ENCODE data around the gene TMOD1.

DNA sequence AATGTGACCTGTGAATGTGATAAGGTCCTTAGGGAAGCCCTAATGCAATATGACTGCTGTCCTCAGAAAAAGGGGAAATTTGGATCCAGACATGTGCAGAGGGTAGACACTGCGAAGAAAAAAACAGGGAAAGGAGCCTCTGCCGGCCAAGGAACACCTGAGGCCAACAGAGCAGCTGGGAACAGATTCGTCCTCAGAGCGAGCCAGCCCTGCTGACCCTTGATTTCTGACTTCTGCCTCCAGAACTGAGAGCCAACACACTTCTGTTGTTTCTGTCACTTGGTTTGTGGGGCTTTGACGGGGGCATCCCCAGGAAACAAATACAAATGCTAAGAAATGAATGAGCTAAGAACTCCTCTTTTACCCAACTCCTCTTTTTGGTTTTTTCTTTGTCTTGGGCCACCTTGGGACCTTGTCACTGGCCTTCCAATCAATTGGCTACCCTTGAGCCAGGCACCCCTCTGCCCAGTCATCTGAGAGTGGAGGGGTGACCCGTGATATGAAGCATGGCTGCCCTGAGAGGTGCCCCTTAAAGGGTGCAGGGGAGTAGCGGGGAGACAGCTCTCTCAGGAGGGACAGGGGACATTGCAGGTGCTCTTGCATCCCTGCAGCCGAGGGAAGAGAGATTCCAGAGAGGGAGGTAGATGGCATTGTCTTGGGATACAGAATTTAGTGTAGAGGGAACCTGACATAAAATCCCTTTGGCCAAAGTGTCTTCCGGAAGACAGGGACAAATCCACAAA lies 16.9 kb downstream of the TMOD1 start:
- TF ChIP-seq ZNF24 (IDR thresholded peaks at IDR 0.05) (no peak), CEBPB (IDR thresholded peaks at IDR 0.05; ENCODE audit: borderline replicate concordance in 1 of 2, low read depth in 2 of 2, low read length in 2 of 2) (no peak), HDAC6 (IDR thresholded peaks at IDR 0.05; ENCODE audit: unreplicated experiment) (no peak), SP1 (IDR thresholded peaks at IDR 0.05; ENCODE audit: low read depth, low read length) (no peak), NR2F1 (conservative IDR thresholded peaks at IDR 0.05) (no peak), MXI1 (IDR thresholded peaks at IDR 0.05; ENCODE audit: low read depth, low read length) (no peak), TAF1 (IDR thresholded peaks at IDR 0.05; ENCODE audit: borderline replicate concordance, low read depth, low read length) (no peak), ATF7 (IDR thresholded peaks at IDR 0.05; ENCODE audit: low read depth) (no peak), GABPA (IDR thresholded peaks at IDR 0.05; ENCODE audit: low read depth) (no peak)
- TF ChIP-seq, protein P1, sequence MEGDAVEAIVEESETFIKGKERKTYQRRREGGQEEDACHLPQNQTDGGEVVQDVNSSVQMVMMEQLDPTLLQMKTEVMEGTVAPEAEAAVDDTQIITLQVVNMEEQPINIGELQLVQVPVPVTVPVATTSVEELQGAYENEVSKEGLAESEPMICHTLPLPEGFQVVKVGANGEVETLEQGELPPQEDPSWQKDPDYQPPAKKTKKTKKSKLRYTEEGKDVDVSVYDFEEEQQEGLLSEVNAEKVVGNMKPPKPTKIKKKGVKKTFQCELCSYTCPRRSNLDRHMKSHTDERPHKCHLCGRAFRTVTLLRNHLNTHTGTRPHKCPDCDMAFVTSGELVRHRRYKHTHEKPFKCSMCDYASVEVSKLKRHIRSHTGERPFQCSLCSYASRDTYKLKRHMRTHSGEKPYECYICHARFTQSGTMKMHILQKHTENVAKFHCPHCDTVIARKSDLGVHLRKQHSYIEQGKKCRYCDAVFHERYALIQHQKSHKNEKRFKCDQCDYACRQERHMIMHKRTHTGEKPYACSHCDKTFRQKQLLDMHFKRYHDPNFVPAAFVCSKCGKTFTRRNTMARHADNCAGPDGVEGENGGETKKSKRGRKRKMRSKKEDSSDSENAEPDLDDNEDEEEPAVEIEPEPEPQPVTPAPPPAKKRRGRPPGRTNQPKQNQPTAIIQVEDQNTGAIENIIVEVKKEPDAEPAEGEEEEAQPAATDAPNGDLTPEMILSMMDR (IDR thresholded peaks at IDR 0.05 in 2 of 3, conservative IDR thresholded peaks at IDR 0.05 in 1 of 3; ENCODE audit: control insufficient read depth in 2 of 3, extremely low read depth in 1 of 3, insufficient read depth in 1 of 3, low read depth in 3 of 3, low read length in 3 of 3) = no peak
- TF ChIP-seq, protein P2, sequence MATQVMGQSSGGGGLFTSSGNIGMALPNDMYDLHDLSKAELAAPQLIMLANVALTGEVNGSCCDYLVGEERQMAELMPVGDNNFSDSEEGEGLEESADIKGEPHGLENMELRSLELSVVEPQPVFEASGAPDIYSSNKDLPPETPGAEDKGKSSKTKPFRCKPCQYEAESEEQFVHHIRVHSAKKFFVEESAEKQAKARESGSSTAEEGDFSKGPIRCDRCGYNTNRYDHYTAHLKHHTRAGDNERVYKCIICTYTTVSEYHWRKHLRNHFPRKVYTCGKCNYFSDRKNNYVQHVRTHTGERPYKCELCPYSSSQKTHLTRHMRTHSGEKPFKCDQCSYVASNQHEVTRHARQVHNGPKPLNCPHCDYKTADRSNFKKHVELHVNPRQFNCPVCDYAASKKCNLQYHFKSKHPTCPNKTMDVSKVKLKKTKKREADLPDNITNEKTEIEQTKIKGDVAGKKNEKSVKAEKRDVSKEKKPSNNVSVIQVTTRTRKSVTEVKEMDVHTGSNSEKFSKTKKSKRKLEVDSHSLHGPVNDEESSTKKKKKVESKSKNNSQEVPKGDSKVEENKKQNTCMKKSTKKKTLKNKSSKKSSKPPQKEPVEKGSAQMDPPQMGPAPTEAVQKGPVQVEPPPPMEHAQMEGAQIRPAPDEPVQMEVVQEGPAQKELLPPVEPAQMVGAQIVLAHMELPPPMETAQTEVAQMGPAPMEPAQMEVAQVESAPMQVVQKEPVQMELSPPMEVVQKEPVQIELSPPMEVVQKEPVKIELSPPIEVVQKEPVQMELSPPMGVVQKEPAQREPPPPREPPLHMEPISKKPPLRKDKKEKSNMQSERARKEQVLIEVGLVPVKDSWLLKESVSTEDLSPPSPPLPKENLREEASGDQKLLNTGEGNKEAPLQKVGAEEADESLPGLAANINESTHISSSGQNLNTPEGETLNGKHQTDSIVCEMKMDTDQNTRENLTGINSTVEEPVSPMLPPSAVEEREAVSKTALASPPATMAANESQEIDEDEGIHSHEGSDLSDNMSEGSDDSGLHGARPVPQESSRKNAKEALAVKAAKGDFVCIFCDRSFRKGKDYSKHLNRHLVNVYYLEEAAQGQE (IDR thresholded peaks at IDR 0.05; ENCODE audit: low read depth, low read length) = no peak
